Measurements from ENCODE around the gene OPRD1. TPM values are rescaled to one million over a fixed set of nuclear protein-coding genes. Genes with fewer than 3 reads are reported as not detected.
A peak's percentile ranks its signal among the peaks of the same experiment; 100 is the strongest.
"Not testable (repeated sequence)": the region's sequence is repeated elsewhere in the genome, so short reads cannot be mapped to it uniquely, and the experiment has no call there.

Gene OPRD1
- total RNA-seq, 1 donor from 2014 or later = not detected

GRCh38 chr1:28801461-28801860 lies 10.5 kb upstream of the OPRD1 start:
- no peak for DNase-seq (ENCODE audit: low read depth)

- no peak for DNase-seq (ENCODE audit: low read depth)
Observed at GRCh38 chr1:28803051-28803450, 8.9 kb upstream of the OPRD1 start.

GRCh38 chr1:28803662-28804061 lies 8.3 kb upstream of the OPRD1 start:
- no peak for DNase-seq (ENCODE audit: low read depth)

GRCh38 chr1:28804071-28804470 lies 7.9 kb upstream of the OPRD1 start:
- DNase-seq (ENCODE audit: low read depth) = no peak

GRCh38 chr1:28807046-28807445 lies 4.9 kb upstream of the OPRD1 start:
- DNase-seq (ENCODE audit: low read depth) = no peak

- no peak for DNase-seq (ENCODE audit: low read depth)
Observed at GRCh38 chr1:28807986-28808385, 4.0 kb upstream of the OPRD1 start.

GRCh38 chr1:28811369-28811765 lies 603 bp upstream of the OPRD1 start:
- DNase-seq (ENCODE audit: low read depth) = no peak

- no peak for DNase-seq (ENCODE audit: low read depth)
Observed at GRCh38 chr1:28812669-28813468, 899 bp downstream of the OPRD1 start.

- no peak for DNase-seq (ENCODE audit: low read depth)
Observed at GRCh38 chr1:28813931-28814465, 2.0 kb downstream of the OPRD1 start.

- DNase-seq (ENCODE audit: low read depth) = no peak
Observed at GRCh38 chr1:28815533-28816185, 3.7 kb downstream of the OPRD1 start.

GRCh38 chr1:28817133-28817532 lies 5.2 kb downstream of the OPRD1 start:
- DNase-seq (ENCODE audit: low read depth) = no peak

- DNase-seq (ENCODE audit: low read depth) = no peak
Observed at GRCh38 chr1:28819020-28819419, 7.0 kb downstream of the OPRD1 start.

GRCh38 chr1:28822799-28823198 lies 10.8 kb downstream of the OPRD1 start:
- no peak for DNase-seq (ENCODE audit: low read depth)

GRCh38 chr1:28824061-28824460 lies 12.1 kb downstream of the OPRD1 start:
- peak; percentile 44 for DNase-seq (ENCODE audit: low read depth)

- DNase-seq (ENCODE audit: low read depth) = not testable (repeated sequence)
Observed at GRCh38 chr1:28828227-28828858, 16.4 kb downstream of the OPRD1 start.

GRCh38 chr1:28830814-28831213 lies 18.8 kb downstream of the OPRD1 start:
- DNase-seq (ENCODE audit: low read depth) = no peak

GRCh38 chr1:28832966-28833365 lies 21.0 kb downstream of the OPRD1 start:
- DNase-seq (ENCODE audit: low read depth) = no peak

- DNase-seq (ENCODE audit: low read depth) = no peak
Observed at GRCh38 chr1:28833381-28833780, 21.4 kb downstream of the OPRD1 start.

GRCh38 chr1:28835237-28835650 lies 23.3 kb downstream of the OPRD1 start:
- DNase-seq (ENCODE audit: low read depth) = no peak

- no peak for DNase-seq (ENCODE audit: low read depth)
Observed at GRCh38 chr1:28836421-28836956, 24.5 kb downstream of the OPRD1 start.

GRCh38 chr1:28840928-28841544 lies 29.1 kb downstream of the OPRD1 start:
- DNase-seq (ENCODE audit: low read depth) = no peak

Data from renal cortical epithelial cell (primary cell).